Stimulated activated naive CD8-positive, alpha-beta T cell treated with anti-CD3 and anti-CD28 coated beads, Interleukin-15, Interleukin-2, amounts not matched to agents 100 U/mL and 50 U/mL, for 24 hours (primary cell): ENCODE data around the gene DGKG.

Experiments
- ATAC-seq: fragments of 150-1000 bp; cut with Tn5 transposase; one replicate; pipeline ENCODE4 v1.10.0; 2021
- DNase-seq: peaks from one replicate; pipeline ENCODE4 v3.0.0; 2021

Gene DGKG

GRCh38 chr3:186108941-186109865 lies 252.8 kb downstream of the DGKG start, which contains the start of gene ETV5:
TSS of gene ETV5 (minus strand) at chr3:186109089. CDS start at chr3:186105868, 3,221 bp downstream.
- ATAC-seq: peak; percentile 98
- DNase-seq: peak; percentile 93

- DNase-seq (peak; percentile 35), ATAC-seq (no peak)
Measured at GRCh38 chr3:186108106-186108940, 253.7 kb downstream of the DGKG start.

- DNase-seq (peak; percentile 50), ATAC-seq (no peak)
Measured at GRCh38 chr3:186107215-186108105, 254.6 kb downstream of the DGKG start.

GRCh38 chr3:186105543-186105942 lies 256.5 kb downstream of the DGKG start:
- DNase-seq: no peak
- no peak for ATAC-seq

- no peak for DNase-seq
- ATAC-seq: no peak
Measured at GRCh38 chr3:186102687-186103086, 259.3 kb downstream of the DGKG start.

- ATAC-seq (no peak), DNase-seq (no peak)
Measured at GRCh38 chr3:186100398-186100797, 261.6 kb downstream of the DGKG start.

- ATAC-seq: no peak
- no peak for DNase-seq
Measured at GRCh38 chr3:186099178-186099577, 262.9 kb downstream of the DGKG start.

- ATAC-seq (no peak), DNase-seq (no peak)
Measured at GRCh38 chr3:186098740-186099139, 263.3 kb downstream of the DGKG start.

GRCh38 chr3:186097663-186098451 lies 264.2 kb downstream of the DGKG start:
- peak; percentile 43 for ATAC-seq
- DNase-seq: no peak

- ATAC-seq (no peak), DNase-seq (no peak)
Measured at GRCh38 chr3:186097317-186097662, 264.7 kb downstream of the DGKG start.
